HEK293 (cell line): ENCODE results near the gene IQCF6.
"Not testable (repeated sequence)": the region's sequence is repeated elsewhere in the genome, so short reads cannot be mapped to it uniquely, and the experiment has no call there.

ENCODE experiments used
- CTCF ChIA-PET: fragments of 350-600 bp; formaldehyde crosslinking; extraction: SDS; loops from one replicate; lab custom pipeline; 2021; ENCODE audit warnings: antibody characterized with exemption; lab: Yijun Ruan, JAX
- POLR2A ChIA-PET: fragments of 300-600 bp; formaldehyde crosslinking; extraction: SDS; loops from one replicate; lab custom pipeline; 2020; ENCODE audit warnings: antibody characterized with exemption, inconsistent platforms; lab: Yijun Ruan, JAX
- H3K27ac ChIP-seq: fragments of 200-500 bp; sonication (Bioruptor generic); 2 replicates; pipeline ENCODE4 v1.5.1; 2014; ENCODE audit warnings: low read depth, low read length, control low read depth, inconsistent platforms; ENCODE audit errors: extremely low read depth
- H3K36me3 ChIP-seq, 2 experiments: fragments of 200-500 bp in 1 of 2; sonication (Bioruptor generic) in 1 of 2; 1 replicate in 1 of 2; 2 replicates in 1 of 2; pipeline ENCODE4 v1.5.1; 2014 to 2017; ENCODE audit warnings: inconsistent platforms in 2 of 2, low read length in 2 of 2; ENCODE audit not compliant: control insufficient read depth in 2 of 2, insufficient read depth in 1 of 2
- H3K4me1 ChIP-seq: fragments of 200-500 bp; sonication (Bioruptor generic); 2 replicates; pipeline ENCODE4 v1.5.1; 2014; ENCODE audit warnings: mild to moderate bottlenecking, low read length, inconsistent platforms; ENCODE audit not compliant: control insufficient read depth, insufficient read depth
- H3K4me3 ChIP-seq: 2 replicates; pipeline ENCODE4 v1.5.1; 2011; ENCODE audit warnings: low read depth, mild to moderate bottlenecking, control low read depth, low read length, moderate library complexity
- H3K9me3 ChIP-seq: fragments of 200-500 bp; sonication (Bioruptor generic); 2 replicates; pipeline ENCODE4 v1.5.1; 2014; ENCODE audit warnings: low read depth, low read length, inconsistent platforms; ENCODE audit not compliant: control insufficient read depth, insufficient read depth
- ELK4 ChIP-seq: IDR thresholded peaks from 2 replicates; pipeline ENCODE4 v1.6.1; 2011; ENCODE audit warnings: mild to moderate bottlenecking, low read depth, low read length, borderline replicate concordance
- INSM2 ChIP-seq: fragments of 450-650 bp; formaldehyde crosslinking; IDR thresholded peaks from 2 replicates; pipeline ENCODE4 v1.5.1; 2016; ENCODE audit warnings: missing biosample characterization, missing genetic modification characterization
- PRDM4 ChIP-seq: fragments of 450-650 bp; formaldehyde crosslinking; IDR thresholded peaks from 2 replicates; pipeline ENCODE4 v1.5.1; 2017; ENCODE audit warnings: missing biosample characterization, missing genetic modification characterization
- SCRT1 ChIP-seq: fragments of 450-650 bp; formaldehyde crosslinking; IDR thresholded peaks from 2 replicates; pipeline ENCODE4 v1.5.1; 2016; ENCODE audit warnings: missing biosample characterization, missing genetic modification characterization, borderline replicate concordance
- SETDB1 ChIP-seq: IDR thresholded peaks from one replicate; pipeline ENCODE4 v1.6.1; 2017; ENCODE audit warnings: mild to moderate bottlenecking, low read length, moderate library complexity, mixed read lengths; ENCODE audit not compliant: insufficient read length
- SP3 ChIP-seq: fragments of 450-650 bp; formaldehyde crosslinking; IDR thresholded peaks from 2 replicates; pipeline ENCODE4 v1.5.1; 2016; ENCODE audit warnings: missing biosample characterization, missing genetic modification characterization
- SP7 ChIP-seq: fragments of 450-650 bp; formaldehyde crosslinking; IDR thresholded peaks from 2 replicates; pipeline ENCODE4 v1.5.1; 2016; ENCODE audit warnings: missing biosample characterization, missing genetic modification characterization
- ZBTB20 ChIP-seq: fragments of 450-650 bp; formaldehyde crosslinking; IDR thresholded peaks from 2 replicates; pipeline ENCODE4 v1.5.1; 2016; ENCODE audit warnings: missing biosample characterization, missing genetic modification characterization
- ZBTB8A ChIP-seq: fragments of 450-650 bp; formaldehyde crosslinking; IDR thresholded peaks from 2 replicates; pipeline ENCODE4 v1.5.1; 2016; ENCODE audit warnings: missing biosample characterization, missing genetic modification characterization
- ZIC2 ChIP-seq: fragments of 450-650 bp; formaldehyde crosslinking; IDR thresholded peaks from 2 replicates; pipeline ENCODE4 v1.5.1; 2016; ENCODE audit warnings: missing biosample characterization, missing genetic modification characterization
- ZNF114 ChIP-seq: fragments of 450-650 bp; formaldehyde crosslinking; IDR thresholded peaks from 2 replicates; pipeline ENCODE4 v1.5.0; 2017; ENCODE audit warnings: missing biosample characterization, missing genetic modification characterization
- ZNF138 ChIP-seq: fragments of 450-650 bp; formaldehyde crosslinking; IDR thresholded peaks from 2 replicates; pipeline ENCODE4 v1.5.1; 2016; ENCODE audit warnings: missing biosample characterization, missing genetic modification characterization, borderline replicate concordance
- ZNF140 ChIP-seq: fragments of 450-650 bp; formaldehyde crosslinking; IDR thresholded peaks from 2 replicates; pipeline ENCODE4 v1.5.1; 2016; ENCODE audit warnings: missing biosample characterization, missing genetic modification characterization
- ZNF221 ChIP-seq: fragments of 450-650 bp; formaldehyde crosslinking; IDR thresholded peaks from 2 replicates; pipeline ENCODE4 v1.5.1; 2017; ENCODE audit warnings: missing biosample characterization, missing genetic modification characterization, borderline replicate concordance
- ZNF23 ChIP-seq: fragments of 450-650 bp; formaldehyde crosslinking; IDR thresholded peaks from 2 replicates; pipeline ENCODE4 v1.5.1; 2016; ENCODE audit warnings: missing biosample characterization, missing genetic modification characterization, borderline replicate concordance
- ZNF335 ChIP-seq: fragments of 450-650 bp; formaldehyde crosslinking; conservative IDR thresholded peaks from 2 replicates; pipeline ENCODE4 v1.5.1; 2016; ENCODE audit warnings: missing biosample characterization, missing genetic modification characterization
- ZNF37A ChIP-seq: fragments of 450-650 bp; IDR thresholded peaks from 2 replicates; pipeline ENCODE4 v1.5.1; 2018; ENCODE audit warnings: missing biosample characterization, missing genetic modification characterization
- ZNF514 ChIP-seq: fragments of 450-650 bp; formaldehyde crosslinking; IDR thresholded peaks from 2 replicates; pipeline ENCODE4 v1.5.1; 2016; ENCODE audit warnings: missing biosample characterization, missing genetic modification characterization
- ZNF580 ChIP-seq: fragments of 450-650 bp; formaldehyde crosslinking; IDR thresholded peaks from 2 replicates; pipeline ENCODE4 v1.5.1; 2016; ENCODE audit warnings: missing biosample characterization, missing genetic modification characterization
- ZNF585B ChIP-seq: fragments of 450-650 bp; formaldehyde crosslinking; IDR thresholded peaks from 2 replicates; pipeline ENCODE4 v1.5.1; 2016; ENCODE audit warnings: missing biosample characterization, missing genetic modification characterization
- ZNF610 ChIP-seq: fragments of 450-650 bp; formaldehyde crosslinking; IDR thresholded peaks from 2 replicates; pipeline ENCODE4 v1.5.1; 2016; ENCODE audit warnings: missing biosample characterization, missing genetic modification characterization, borderline replicate concordance
- ZNF701 ChIP-seq: fragments of 450-650 bp; formaldehyde crosslinking; IDR thresholded peaks from 2 replicates; pipeline ENCODE4 v1.5.1; 2016; ENCODE audit warnings: missing biosample characterization, missing genetic modification characterization
- ZNF791 ChIP-seq: fragments of 450-650 bp; formaldehyde crosslinking; IDR thresholded peaks from 2 replicates; pipeline ENCODE4 v1.5.1; 2016; ENCODE audit warnings: missing biosample characterization, missing genetic modification characterization
- ZSCAN16 ChIP-seq: fragments of 450-650 bp; formaldehyde crosslinking; IDR thresholded peaks from 2 replicates; pipeline ENCODE4 v1.5.1; 2016; ENCODE audit warnings: missing biosample characterization, missing genetic modification characterization

Gene IQCF6

GRCh38 chr3:51792206-51792605, 13.2 kb upstream of the IQCF6 start (continued):
- TF ChIP-seq ZNF221 (tag by site-specific recombination), result no peak

- CTCF ChIA-PET, result no interaction called here
- POLR2A ChIA-PET, result no interaction called here
- Histone ChIP-seq H3K9me3 (no peaks in the 10 kb centered on the region), H3K27ac (no peak overlapping the region), H3K4me1 (no peaks in the 10 kb centered on the region), H3K4me3 (no peak overlapping the region), H3K36me3 (no peaks in the 10 kb centered on the region)
- no peak for TF ChIP-seq ZSCAN16 (tag by site-specific recombination)
- TF ChIP-seq ZIC2 (tag by site-specific recombination), result no peak
- TF ChIP-seq ZNF514, result no peak
- no peak for TF ChIP-seq SCRT1 (tag by site-specific recombination)
- TF ChIP-seq INSM2 (tag by site-specific recombination), result no peak
- TF ChIP-seq ZBTB8A (tag by site-specific recombination), result no peak
- no peak for TF ChIP-seq ZBTB20 (tag by site-specific recombination)
- no peak for TF ChIP-seq ZNF610 (tag by site-specific recombination)
- TF ChIP-seq ZNF585B (tag by site-specific recombination), result no peak
- no peak for TF ChIP-seq SETDB1
These were observed 10.4 kb upstream of the IQCF6 start for GRCh38 chr3:51789437-51789836.

GRCh38 chr3:51787576-51787975, 8.5 kb upstream of the IQCF6 start:
- CTCF ChIA-PET, H3K4me1 ChIP-seq, H3K36me3 ChIP-seq, H3K9me3 ChIP-seq, H3K27ac ChIP-seq, H3K4me3 ChIP-seq, POLR2A ChIA-PET: not testable (repeated sequence)
- peak; percentile 60; the same call in 1 of the 2 replicates for TF ChIP-seq ZNF585B (tag by site-specific recombination)

- H3K36me3 ChIP-seq, result no peaks in the 10 kb centered on the region
- ChIA-PET CTCF (no interaction called here), POLR2A (no interaction called here)
- no peaks in the 10 kb centered on the region for H3K9me3 ChIP-seq
- H3K4me3 ChIP-seq, result no peak overlapping the region
- H3K27ac ChIP-seq, result no peak overlapping the region
- TF ChIP-seq ZNF37A, result no peak
- H3K4me1 ChIP-seq, result no peaks in the 10 kb centered on the region
These were observed 7.2 kb upstream of the IQCF6 start for GRCh38 chr3:51786267-51786666.

- Histone ChIP-seq H3K9me3 (no peaks in the 10 kb centered on the region), H3K27ac (no peak overlapping the region), H3K4me1 (no peaks in the 10 kb centered on the region), H3K4me3 (no peak overlapping the region), H3K36me3 (no peaks in the 10 kb centered on the region)
- ChIA-PET CTCF (no interaction called here), POLR2A (no interaction called here)
- TF ChIP-seq ZNF701, result no peak
- TF ChIP-seq ELK4, result no peak
- TF ChIP-seq SP3, result no peak
- TF ChIP-seq ZNF23 (tag by site-specific recombination), result no peak
- TF ChIP-seq PRDM4 (tag by site-specific recombination), result no peak
- no peak for TF ChIP-seq ZNF335 (tag by site-specific recombination)
- no peak for TF ChIP-seq ZNF580
- TF ChIP-seq SP7 (tag by site-specific recombination), result no peak
- TF ChIP-seq ZNF140, result no peak
- no peak for TF ChIP-seq ZNF138 (tag by site-specific recombination)
- TF ChIP-seq ZNF791 (tag by site-specific recombination), result no peak
- no peak for TF ChIP-seq ZNF114 (tag by site-specific recombination)
These were observed 483 bp downstream of the IQCF6 start for GRCh38 chr3:51778554-51778953.
